HEK293 (cell line): ENCODE results near the gene UGT1A8.

Experiments used
- CTCF ChIA-PET: fragments of 350-600 bp; formaldehyde crosslinking; extraction: SDS; loops from one replicate; lab custom pipeline; 2021; ENCODE audit warnings: antibody characterized with exemption; lab: Yijun Ruan, JAX
- POLR2A ChIA-PET: fragments of 300-600 bp; formaldehyde crosslinking; extraction: SDS; loops from one replicate; lab custom pipeline; 2020; ENCODE audit warnings: antibody characterized with exemption, inconsistent platforms; lab: Yijun Ruan, JAX
- H3K27ac ChIP-seq: fragments of 200-500 bp; sonication (Bioruptor generic); 2 replicates; pipeline ENCODE4 v1.5.1; 2014; ENCODE audit warnings: low read depth, low read length, control low read depth, inconsistent platforms; ENCODE audit errors: extremely low read depth
- H3K36me3 ChIP-seq, 2 experiments: fragments of 200-500 bp in 1 of 2; sonication (Bioruptor generic) in 1 of 2; 1 replicate in 1 of 2; 2 replicates in 1 of 2; pipeline ENCODE4 v1.5.1; 2014 to 2017; ENCODE audit warnings: inconsistent platforms in 2 of 2, low read length in 2 of 2; ENCODE audit not compliant: control insufficient read depth in 2 of 2, insufficient read depth in 1 of 2
- H3K4me1 ChIP-seq: fragments of 200-500 bp; sonication (Bioruptor generic); 2 replicates; pipeline ENCODE4 v1.5.1; 2014; ENCODE audit warnings: mild to moderate bottlenecking, low read length, inconsistent platforms; ENCODE audit not compliant: control insufficient read depth, insufficient read depth
- H3K4me3 ChIP-seq: 2 replicates; pipeline ENCODE4 v1.5.1; 2011; ENCODE audit warnings: low read depth, mild to moderate bottlenecking, control low read depth, low read length, moderate library complexity
- H3K9me3 ChIP-seq: fragments of 200-500 bp; sonication (Bioruptor generic); 2 replicates; pipeline ENCODE4 v1.5.1; 2014; ENCODE audit warnings: low read depth, low read length, inconsistent platforms; ENCODE audit not compliant: control insufficient read depth, insufficient read depth
- BCL11A ChIP-seq: fragments of 450-650 bp; formaldehyde crosslinking; IDR thresholded peaks from 2 replicates; pipeline ENCODE4 v1.5.1; 2016; ENCODE audit warnings: low read depth, missing biosample characterization, missing genetic modification characterization
- BCL11B ChIP-seq: fragments of 450-650 bp; formaldehyde crosslinking; IDR thresholded peaks from 2 replicates; pipeline ENCODE4 v1.5.1; 2016; ENCODE audit warnings: low read depth, missing biosample characterization, missing genetic modification characterization
- GLI2 ChIP-seq: fragments of 450-650 bp; formaldehyde crosslinking; IDR thresholded peaks from 2 replicates; pipeline ENCODE4; 2017; ENCODE audit warnings: missing biosample characterization, missing genetic modification characterization, low read depth, borderline replicate concordance
- MZF1 ChIP-seq: fragments of 450-650 bp; formaldehyde crosslinking; IDR thresholded peaks from 2 replicates; pipeline ENCODE4 v1.5.1; 2017; ENCODE audit warnings: missing biosample characterization, missing genetic modification characterization, borderline replicate concordance
- OSR2 ChIP-seq: fragments of 450-650 bp; formaldehyde crosslinking; IDR thresholded peaks from 2 replicates; pipeline ENCODE4 v1.5.1; 2016; ENCODE audit warnings: missing biosample characterization, missing genetic modification characterization
- REPIN1 ChIP-seq: fragments of 450-650 bp; formaldehyde crosslinking; IDR thresholded peaks from 2 replicates; pipeline ENCODE4 v1.5.1; 2017; ENCODE audit warnings: missing biosample characterization, missing genetic modification characterization, low read depth
- SALL2 ChIP-seq: fragments of 450-650 bp; formaldehyde crosslinking; IDR thresholded peaks from 2 replicates; pipeline ENCODE4 v1.5.0; 2017; ENCODE audit warnings: missing biosample characterization, mild to moderate bottlenecking, missing genetic modification characterization, borderline replicate concordance
- ZBTB8A ChIP-seq: fragments of 450-650 bp; formaldehyde crosslinking; IDR thresholded peaks from 2 replicates; pipeline ENCODE4 v1.5.1; 2016; ENCODE audit warnings: missing biosample characterization, missing genetic modification characterization
- ZNF132 ChIP-seq: fragments of 450-650 bp; formaldehyde crosslinking; IDR thresholded peaks from 2 replicates; pipeline ENCODE4 v1.5.1; 2017; ENCODE audit warnings: missing biosample characterization, missing genetic modification characterization, borderline replicate concordance
- ZNF155 ChIP-seq: fragments of 450-650 bp; formaldehyde crosslinking; IDR thresholded peaks from 2 replicates; pipeline ENCODE4 v1.5.1; 2016; ENCODE audit warnings: missing biosample characterization, missing genetic modification characterization
- ZNF157 ChIP-seq: fragments of 450-650 bp; formaldehyde crosslinking; IDR thresholded peaks from 2 replicates; pipeline ENCODE4 v1.5.1; 2016; ENCODE audit warnings: missing biosample characterization, missing genetic modification characterization
- ZNF174 ChIP-seq: fragments of 450-650 bp; formaldehyde crosslinking; IDR thresholded peaks from 2 replicates; pipeline ENCODE4 v1.5.0; 2017; ENCODE audit warnings: missing biosample characterization, mild to moderate bottlenecking, missing genetic modification characterization
- ZNF19 ChIP-seq: fragments of 450-650 bp; formaldehyde crosslinking; IDR thresholded peaks from 2 replicates; pipeline ENCODE4; 2016; ENCODE audit warnings: missing biosample characterization, missing genetic modification characterization, low read depth
- ZNF214 ChIP-seq: fragments of 450-650 bp; formaldehyde crosslinking; IDR thresholded peaks from 2 replicates; pipeline ENCODE4 v1.5.1; 2017; ENCODE audit warnings: missing biosample characterization, mild to moderate bottlenecking, missing genetic modification characterization, borderline replicate concordance
- ZNF274 ChIP-seq, 2 experiments: fragments of 200-500 bp in 1 of 2; fragments of 450-650 bp in 1 of 2; sonication (Bioruptor generic) in 1 of 2; formaldehyde crosslinking in 1 of 2; IDR thresholded peaks; 2 replicates each; pipeline versions ENCODE4 v1.5.1 to v1.6.1; 2014 to 2016; ENCODE audit warnings: borderline replicate concordance in 1 of 2, inconsistent platforms in 1 of 2, low read length in 1 of 2, missing biosample characterization in 1 of 2, missing genetic modification characterization in 1 of 2
- ZNF335 ChIP-seq: fragments of 450-650 bp; formaldehyde crosslinking; conservative IDR thresholded peaks from 2 replicates; pipeline ENCODE4 v1.5.1; 2016; ENCODE audit warnings: missing biosample characterization, missing genetic modification characterization
- ZNF404 ChIP-seq: fragments of 450-650 bp; formaldehyde crosslinking; IDR thresholded peaks from 2 replicates; pipeline ENCODE4 v1.5.1; 2017; ENCODE audit warnings: missing biosample characterization, missing genetic modification characterization
- ZNF416 ChIP-seq: fragments of 450-650 bp; formaldehyde crosslinking; IDR thresholded peaks from 2 replicates; pipeline ENCODE4 v1.5.1; 2016; ENCODE audit warnings: missing biosample characterization, missing genetic modification characterization
- ZNF610 ChIP-seq: fragments of 450-650 bp; formaldehyde crosslinking; IDR thresholded peaks from 2 replicates; pipeline ENCODE4 v1.5.1; 2016; ENCODE audit warnings: missing biosample characterization, missing genetic modification characterization, borderline replicate concordance
- ZNF654 ChIP-seq: fragments of 450-650 bp; formaldehyde crosslinking; IDR thresholded peaks from 2 replicates; pipeline ENCODE4 v1.5.1; 2016; ENCODE audit warnings: low read depth, missing biosample characterization, missing genetic modification characterization
- ZNF660 ChIP-seq: fragments of 450-650 bp; IDR thresholded peaks from 2 replicates; pipeline ENCODE4 v1.5.1; 2018; ENCODE audit warnings: missing biosample characterization, mild to moderate bottlenecking, missing genetic modification characterization
- ZNF785 ChIP-seq: fragments of 450-650 bp; formaldehyde crosslinking; IDR thresholded peaks from 2 replicates; pipeline ENCODE4 v1.5.1; 2016; ENCODE audit warnings: missing biosample characterization, missing genetic modification characterization
- ZNF792 ChIP-seq: fragments of 450-650 bp; formaldehyde crosslinking; IDR thresholded peaks from 2 replicates; pipeline ENCODE4 v1.5.1; 2016; ENCODE audit warnings: missing biosample characterization, missing genetic modification characterization
- ZNF830 ChIP-seq: fragments of 450-650 bp; IDR thresholded peaks from 2 replicates; pipeline ENCODE4 v1.5.0; 2018; ENCODE audit warnings: missing biosample characterization, missing genetic modification characterization, low read depth, mild to moderate bottlenecking, moderate library complexity
- TF ChIP-seq, protein P1 (sequence below): IDR thresholded peaks from 2 replicates; pipeline ENCODE4 v1.6.1; 2011; ENCODE audit warnings: mild to moderate bottlenecking, low read depth, low read length, borderline replicate concordance
- TF ChIP-seq, protein P2 (sequence below): fragments of 450-650 bp; formaldehyde crosslinking; IDR thresholded peaks from 2 replicates; pipeline ENCODE4 v1.5.1; 2016; ENCODE audit warnings: missing biosample characterization, missing genetic modification characterization, low read depth
- TF ChIP-seq, protein P3 (sequence below): fragments of 450-650 bp; formaldehyde crosslinking; IDR thresholded peaks from 2 replicates; pipeline ENCODE4 v1.5.1; 2017; ENCODE audit warnings: missing biosample characterization, mild to moderate bottlenecking, missing genetic modification characterization, moderate library complexity

The UGT1A8 gene

DNA sequence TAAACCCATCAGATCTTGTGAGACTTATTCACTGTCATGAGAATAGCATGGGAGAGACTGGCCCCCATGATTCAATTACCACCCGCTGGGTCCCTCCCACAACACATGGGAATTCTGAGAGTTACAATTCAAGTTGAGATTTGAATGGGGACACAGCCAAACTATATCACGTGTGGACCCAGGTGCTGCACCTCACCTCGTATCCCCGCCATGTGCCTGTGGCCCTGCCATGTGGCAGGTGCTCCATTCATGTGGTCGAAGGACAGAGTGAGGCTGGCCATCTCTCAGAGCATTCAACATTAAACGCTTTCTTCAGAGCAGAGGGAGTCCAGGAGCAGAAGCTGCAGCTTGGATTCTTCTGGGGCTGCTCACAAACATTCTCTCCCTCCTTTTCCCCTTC lies 193.0 kb downstream of the UGT1A8 start:
- Histone ChIP-seq H3K27ac (no peak overlapping the region), H3K9me3 (no peaks in the 10 kb centered on the region), H3K4me3 (no peak overlapping the region), H3K4me1 (no peaks in the 10 kb centered on the region), H3K36me3 (no peaks in the 10 kb centered on the region)
- ChIA-PET POLR2A (no interaction called here), CTCF (no interaction called here)
- TF ChIP-seq ZNF416 (tag by site-specific recombination) (no peak), ZNF660 (tag by site-specific recombination) (no peak), ZNF654 (tag by site-specific recombination) (no peak), ZNF792 (tag by site-specific recombination) (no peak), ZNF610 (tag by site-specific recombination) (no peak), ZBTB8A (no peak), SALL2 (tag by site-specific recombination) (no peak), GLI2 (tag by site-specific recombination) (no peak), ZNF785 (tag by site-specific recombination) (no peak), OSR2 (tag by site-specific recombination) (no peak), ZNF174 (tag by site-specific recombination) (no peak), ZNF335 (tag by site-specific recombination) (no peak)
- TF ChIP-seq, protein P1, sequence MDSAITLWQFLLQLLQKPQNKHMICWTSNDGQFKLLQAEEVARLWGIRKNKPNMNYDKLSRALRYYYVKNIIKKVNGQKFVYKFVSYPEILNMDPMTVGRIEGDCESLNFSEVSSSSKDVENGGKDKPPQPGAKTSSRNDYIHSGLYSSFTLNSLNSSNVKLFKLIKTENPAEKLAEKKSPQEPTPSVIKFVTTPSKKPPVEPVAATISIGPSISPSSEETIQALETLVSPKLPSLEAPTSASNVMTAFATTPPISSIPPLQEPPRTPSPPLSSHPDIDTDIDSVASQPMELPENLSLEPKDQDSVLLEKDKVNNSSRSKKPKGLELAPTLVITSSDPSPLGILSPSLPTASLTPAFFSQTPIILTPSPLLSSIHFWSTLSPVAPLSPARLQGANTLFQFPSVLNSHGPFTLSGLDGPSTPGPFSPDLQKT, result no peak
- TF ChIP-seq, protein P2, sequence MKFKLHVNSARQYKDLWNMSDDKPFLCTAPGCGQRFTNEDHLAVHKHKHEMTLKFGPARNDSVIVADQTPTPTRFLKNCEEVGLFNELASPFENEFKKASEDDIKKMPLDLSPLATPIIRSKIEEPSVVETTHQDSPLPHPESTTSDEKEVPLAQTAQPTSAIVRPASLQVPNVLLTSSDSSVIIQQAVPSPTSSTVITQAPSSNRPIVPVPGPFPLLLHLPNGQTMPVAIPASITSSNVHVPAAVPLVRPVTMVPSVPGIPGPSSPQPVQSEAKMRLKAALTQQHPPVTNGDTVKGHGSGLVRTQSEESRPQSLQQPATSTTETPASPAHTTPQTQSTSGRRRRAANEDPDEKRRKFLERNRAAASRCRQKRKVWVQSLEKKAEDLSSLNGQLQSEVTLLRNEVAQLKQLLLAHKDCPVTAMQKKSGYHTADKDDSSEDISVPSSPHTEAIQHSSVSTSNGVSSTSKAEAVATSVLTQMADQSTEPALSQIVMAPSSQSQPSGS (tag by site-specific recombination), result no peak

DNA sequence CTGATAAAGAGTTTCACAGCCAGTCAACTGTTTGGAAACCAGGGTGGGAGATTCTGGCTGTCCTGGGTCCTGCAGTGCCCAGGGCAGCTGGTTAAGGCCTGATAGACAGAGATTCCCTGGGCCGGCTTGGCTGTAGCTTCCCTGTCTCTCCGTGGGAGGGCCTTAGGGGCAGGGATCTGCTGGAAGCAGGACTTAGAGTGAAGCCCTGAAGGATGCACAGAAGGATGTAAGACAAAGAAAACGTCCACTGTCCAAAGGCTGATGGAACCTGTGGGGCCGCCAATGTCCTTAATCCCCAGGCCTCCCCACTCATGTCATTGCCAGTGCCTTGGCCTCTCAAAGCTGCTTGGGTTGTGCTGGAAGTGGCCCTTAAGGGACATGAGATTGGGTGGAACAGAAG lies 193.7 kb downstream of the UGT1A8 start:
- ChIA-PET POLR2A (no interaction called here), CTCF (interaction anchor here (0.5 kb wide), 2 partner anchors 114 to 277 kb away, joined by 3 read pairs; no protein-coding TSS in a partner anchor)
- no peak overlapping the region for H3K4me3 ChIP-seq
- H3K9me3 ChIP-seq, result no peaks in the 10 kb centered on the region
- no peak overlapping the region for H3K27ac ChIP-seq
- no peaks in the 10 kb centered on the region for H3K36me3 ChIP-seq
- H3K4me1 ChIP-seq, result no peaks in the 10 kb centered on the region
- TF ChIP-seq BCL11B (tag by site-specific recombination), result no peak

DNA sequence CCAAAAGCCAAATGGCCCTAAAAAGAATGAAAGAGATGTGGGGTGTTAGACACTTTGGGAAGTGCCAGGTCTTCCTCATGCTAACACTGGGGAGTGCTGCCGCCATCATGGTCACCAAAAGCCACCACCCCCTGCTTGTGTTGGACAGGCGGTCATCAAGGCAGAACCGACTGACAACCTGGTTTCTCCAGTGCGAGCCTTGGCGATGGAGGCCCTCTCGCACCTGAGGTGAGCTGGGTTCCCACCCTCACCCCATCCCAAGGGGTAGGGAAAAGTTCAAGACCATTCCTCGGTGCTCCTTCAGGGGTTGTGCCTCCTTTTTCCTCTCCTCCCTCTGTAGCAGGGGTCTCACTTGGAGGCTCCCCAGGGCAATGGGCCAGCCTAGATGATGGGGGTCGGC lies 194.3 kb downstream of the UGT1A8 start:
- CTCF ChIA-PET, result no interaction called here
- peaks cover 2% of the 10 kb centered on the region; the same call in 1 of the 2 replicates for H3K4me1 ChIP-seq
- POLR2A ChIA-PET, result no interaction called here

More for the DNA sequence above, 194.3 kb downstream of the UGT1A8 start:
- TF ChIP-seq ZNF404 (tag by site-specific recombination) (no peak), ZNF157 (no peak), MZF1 (tag by site-specific recombination) (no peak), ZNF274 (IDR thresholded peaks at IDR 0.05; ENCODE audit: low read length) (no peak), ZNF274 (tag by site-specific recombination; IDR thresholded peaks at IDR 0.05; ENCODE audit: borderline replicate concordance) (no peak), BCL11A (tag by site-specific recombination) (no peak), ZNF830 (tag by site-specific recombination) (no peak), ZNF19 (tag by site-specific recombination) (no peak), ZNF214 (no peak), ZNF174 (tag by site-specific recombination) (no peak), ZNF654 (tag by site-specific recombination) (no peak), BCL11B (tag by site-specific recombination) (no peak), ZNF785 (tag by site-specific recombination) (no peak), ZNF155 (no peak), ZNF132 (tag by site-specific recombination) (no peak), REPIN1 (tag by site-specific recombination) (no peak)
- TF ChIP-seq, protein P3, sequence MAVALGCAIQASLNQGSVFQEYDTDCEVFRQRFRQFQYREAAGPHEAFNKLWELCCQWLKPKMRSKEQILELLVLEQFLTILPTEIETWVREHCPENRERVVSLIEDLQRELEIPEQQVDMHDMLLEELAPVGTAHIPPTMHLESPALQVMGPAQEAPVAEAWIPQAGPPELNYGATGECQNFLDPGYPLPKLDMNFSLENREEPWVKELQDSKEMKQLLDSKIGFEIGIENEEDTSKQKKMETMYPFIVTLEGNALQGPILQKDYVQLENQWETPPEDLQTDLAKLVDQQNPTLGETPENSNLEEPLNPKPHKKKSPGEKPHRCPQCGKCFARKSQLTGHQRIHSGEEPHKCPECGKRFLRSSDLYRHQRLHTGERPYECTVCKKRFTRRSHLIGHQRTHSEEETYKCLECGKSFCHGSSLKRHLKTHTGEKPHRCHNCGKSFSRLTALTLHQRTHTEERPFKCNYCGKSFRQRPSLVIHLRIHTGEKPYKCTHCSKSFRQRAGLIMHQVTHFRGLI (tag by site-specific recombination), result no peak
- Histone ChIP-seq H3K9me3 (no peaks in the 10 kb centered on the region), H3K36me3 (no peaks in the 10 kb centered on the region), H3K4me3 (no peak overlapping the region), H3K27ac (no peak overlapping the region)
